IMR-90 (cell line): ENCODE measurements around the gene BAIAP2. TPM values are rescaled to one million over a fixed set of nuclear protein-coding genes. Genes with fewer than 3 reads are reported as not detected.

Source experiments
- ATAC-seq: fragments of 200-7000 bp; cut with Tn5 transposase; 2 replicates; pipeline ENCODE4 v1.9.1; 2020; ENCODE audit warnings: low read depth, mild to moderate bottlenecking, moderate library complexity
- BruUV-seq: library from RNA; stranded (reverse); fragments of 400-500 nt; replicated peaks from 2 replicates; lab custom pipeline; 2021; lab: Mats Ljungman, UMichigan
- CTCF ChIA-PET: fragments of 300-600 bp; formaldehyde crosslinking; extraction: SDS; loops from one replicate; lab custom pipeline; 2021; ENCODE audit warnings: antibody characterized with exemption; lab: Yijun Ruan, JAX
- POLR2A ChIA-PET: fragments of 300-600 bp; sonication (Branson Sonifier 250); formaldehyde crosslinking; loops from one replicate; lab custom pipeline; 2022; ENCODE audit warnings: antibody characterized with exemption; ENCODE audit not compliant: unreplicated experiment; lab: Charles Lee
- DNase-seq: peaks from one replicate; pipeline ENCODE4 v3.0.0; 2013
- H2AFZ ChIP-seq: replicated peaks from 2 replicates; pipeline ENCODE3; 2013; ENCODE audit warnings: low read length, mild to moderate bottlenecking; ENCODE audit not compliant: poor library complexity
- H2AK5ac ChIP-seq: 2 replicates; pipeline ENCODE4 v1.6.1; 2013; ENCODE audit warnings: low read depth, low read length, inconsistent platforms
- H2AK9ac ChIP-seq: replicated peaks from 2 replicates; pipeline ENCODE3; 2013; ENCODE audit warnings: mild to moderate bottlenecking, low read depth, low read length, moderate library complexity; ENCODE audit not compliant: poor library complexity
- H2BK120ac ChIP-seq: 2 replicates; pipeline ENCODE4 v1.6.1; 2013; ENCODE audit warnings: low read depth, low read length, inconsistent platforms
- H2BK15ac ChIP-seq: 3 replicates; pipeline ENCODE4 v1.6.1; 2013; ENCODE audit warnings: low read depth, low read length, inconsistent platforms
- H2BK20ac ChIP-seq: 2 replicates; pipeline ENCODE4 v1.6.1; 2013; ENCODE audit warnings: low read depth, mild to moderate bottlenecking, inconsistent platforms, low read length, moderate library complexity
- H2BK5ac ChIP-seq: 2 replicates; pipeline ENCODE4 v1.6.1; 2013; ENCODE audit warnings: mild to moderate bottlenecking, low read depth, low read length, inconsistent platforms; ENCODE audit not compliant: poor library complexity, severe bottlenecking
- H3K14ac ChIP-seq: replicated peaks from 2 replicates; pipeline ENCODE4 v1.6.1; 2013; ENCODE audit warnings: low read depth, low read length, inconsistent platforms
- H3K18ac ChIP-seq: 2 replicates; pipeline ENCODE4 v1.6.1; 2013; ENCODE audit warnings: low read depth, low read length, control low read depth
- H3K23ac ChIP-seq: 2 replicates; pipeline ENCODE4 v1.6.1; 2013; ENCODE audit warnings: low read depth, low read length, inconsistent platforms
- H3K27ac ChIP-seq: 2 replicates; pipeline ENCODE4 v1.5.1; 2013; ENCODE audit warnings: mild to moderate bottlenecking, control low read depth, low read length; ENCODE audit not compliant: insufficient read depth
- H3K27me3 ChIP-seq: 2 replicates; pipeline ENCODE4 v1.6.1; 2013; ENCODE audit warnings: low read length; ENCODE audit not compliant: control insufficient read depth, insufficient read depth
- H3K36me3 ChIP-seq: 2 replicates; pipeline ENCODE4 v1.6.1; 2013; ENCODE audit warnings: low read length, mixed read lengths; ENCODE audit not compliant: control insufficient read depth, insufficient read depth
- H3K4ac ChIP-seq: 2 replicates; pipeline ENCODE4 v1.6.1; 2013; ENCODE audit warnings: low read depth, low read length, inconsistent platforms
- H3K4me1 ChIP-seq: 2 replicates; pipeline ENCODE4 v1.6.1; 2013; ENCODE audit warnings: low read length, mixed read lengths; ENCODE audit not compliant: control insufficient read depth, insufficient read depth
- H3K4me2 ChIP-seq: 2 replicates; pipeline ENCODE4 v1.6.1; 2013; ENCODE audit warnings: low read depth, mild to moderate bottlenecking, control low read depth, low read length, moderate library complexity
- H3K4me3 ChIP-seq: 2 replicates; pipeline ENCODE4 v1.5.1; 2013; ENCODE audit warnings: low read depth, mild to moderate bottlenecking, control low read depth, low read length, moderate library complexity; ENCODE audit not compliant: insufficient read depth
- H3K56ac ChIP-seq: 2 replicates; pipeline ENCODE4 v1.6.1; 2013; ENCODE audit warnings: low read length, inconsistent platforms; ENCODE audit not compliant: insufficient read depth; ENCODE audit errors: extremely low read depth
- H3K79me1 ChIP-seq, 2 experiments: 2 replicates each; pipeline ENCODE4 v1.6.1; 2013; ENCODE audit warnings: low read length in 2 of 2, inconsistent platforms in 1 of 2, low read depth in 1 of 2
- H3K9ac ChIP-seq: 2 replicates; pipeline ENCODE4 v1.6.1; 2013; ENCODE audit warnings: low read depth, low read length, control low read depth
- H3K9me1 ChIP-seq: 2 replicates; pipeline ENCODE4 v1.6.1; 2013; ENCODE audit warnings: low read length, inconsistent platforms; ENCODE audit not compliant: insufficient read depth
- H3K9me3 ChIP-seq: 2 replicates; pipeline ENCODE4 v1.6.1; 2013; ENCODE audit warnings: low read length; ENCODE audit not compliant: control insufficient read depth, insufficient read depth
- H4K20me1 ChIP-seq: 2 replicates; pipeline ENCODE4 v1.6.1; 2013; ENCODE audit warnings: low read length, inconsistent platforms; ENCODE audit not compliant: insufficient read depth
- H4K5ac ChIP-seq: 2 replicates; pipeline ENCODE4 v1.6.1; 2013; ENCODE audit warnings: mild to moderate bottlenecking, low read depth, low read length, control low read depth
- H4K8ac ChIP-seq, 2 experiments: 2 replicates each; pipeline ENCODE4 v1.6.1; 2013; ENCODE audit warnings: low read depth in 2 of 2, low read length in 2 of 2, control low read depth in 1 of 2, inconsistent platforms in 1 of 2
- H4K91ac ChIP-seq: 2 replicates; pipeline ENCODE4 v1.6.1; 2013; ENCODE audit warnings: low read depth, low read length, inconsistent platforms; ENCODE audit not compliant: insufficient read depth
- BHLHE40 ChIP-seq: fragments of 150-350 bp; IDR thresholded peaks from 2 replicates; pipeline ENCODE4 v1.6.1; 2016; ENCODE audit warnings: mild to moderate bottlenecking, low read depth, low read length
- CEBPB ChIP-seq: IDR thresholded peaks from 2 replicates; pipeline ENCODE4 v1.6.1; 2012; ENCODE audit warnings: low read depth, low read length, improper control_type of control experiment
- CHD1 ChIP-seq: IDR thresholded peaks from 2 replicates; pipeline ENCODE4 v1.6.1; 2012; ENCODE audit warnings: low read depth, low read length, improper control_type of control experiment
- CTCF ChIP-seq: conservative IDR thresholded peaks from 2 replicates; pipeline ENCODE4 v1.5.1; 2012; ENCODE audit warnings: mild to moderate bottlenecking, low read depth, low read length, improper control_type of control experiment
- ELK1 ChIP-seq: fragments of 150-350 bp; IDR thresholded peaks from 2 replicates; pipeline ENCODE4 v1.6.1; 2016; ENCODE audit warnings: low read depth, mild to moderate bottlenecking, low read length, moderate library complexity, borderline replicate concordance
- FOS ChIP-seq: fragments of 150-350 bp; IDR thresholded peaks from 2 replicates; pipeline ENCODE4 v1.6.1; 2016; ENCODE audit warnings: low read depth, low read length
- MAFK ChIP-seq: IDR thresholded peaks from 2 replicates; pipeline ENCODE4 v1.6.1; 2012; ENCODE audit warnings: low read depth, low read length, improper control_type of control experiment
- MAZ ChIP-seq: IDR thresholded peaks from 2 replicates; pipeline ENCODE4 v1.6.1; 2012; ENCODE audit warnings: low read depth, mild to moderate bottlenecking, low read length, improper control_type of control experiment, moderate library complexity, borderline replicate concordance
- MXI1 ChIP-seq: IDR thresholded peaks from 2 replicates; pipeline ENCODE4 v1.6.1; 2012; ENCODE audit warnings: low read depth, mild to moderate bottlenecking, low read length, moderate library complexity, borderline replicate concordance
- NFE2L2 ChIP-seq: fragments of 150-350 bp; IDR thresholded peaks from 2 replicates; pipeline ENCODE4 v1.6.1; 2016; ENCODE audit warnings: low read depth, mild to moderate bottlenecking, low read length
- POLR2A ChIP-seq: IDR thresholded peaks from 2 replicates; pipeline ENCODE4 v1.6.1; 2012; ENCODE audit warnings: mild to moderate bottlenecking, low read depth, low read length
- RAD21 ChIP-seq: IDR thresholded peaks from 2 replicates; pipeline ENCODE4 v1.6.1; 2012; ENCODE audit warnings: low read length, improper control_type of control experiment
- RFX5 ChIP-seq: IDR thresholded peaks from 2 replicates; pipeline ENCODE4 v1.8.0; 2012; ENCODE audit warnings: low read depth, mild to moderate bottlenecking, low read length, moderate library complexity
- SMC3 ChIP-seq: fragments of 150-350 bp; IDR thresholded peaks from 2 replicates; pipeline ENCODE4 v1.6.1; 2016; ENCODE audit warnings: low read depth, mild to moderate bottlenecking, antibody characterized with exemption, low read length, moderate library complexity
- USF2 ChIP-seq: fragments of 150-350 bp; IDR thresholded peaks from 2 replicates; pipeline ENCODE4 v1.6.1; 2017; ENCODE audit warnings: mild to moderate bottlenecking, antibody characterized with exemption, low read length, low read depth
- WGBS, 2 experiments: methylation state at CpG; one replicate each; pipeline versions ENCODE4 v1.1.5 to v1.1.7; 2013; ENCODE audit warnings: missing lambda C conversion rate in 2 of 2; ENCODE audit not compliant: insufficient read length in 1 of 2; ENCODE audit errors: extremely low coverage in 2 of 2; 5-methylcytosine and 5-hydroxymethylcytosine counted together
- dilution Hi-C: fragments of 300-500 bp; cut with HindIII; formaldehyde crosslinking; loops from one replicate; pipeline ENCODE4 v1.14.3; 2018; ENCODE audit warnings: low sequenced_read_pairs; ENCODE audit not compliant: unreplicated experiment
- in situ Hi-C: fragments of 300-500 bp; cut with MboI; formaldehyde crosslinking; loops from 3 replicates; pipeline ENCODE4 v1.14.3; 2019; ENCODE audit warnings: low sequenced_read_pairs, inconsistent platforms, mixed read lengths
- intact Hi-C: fragments of 100-400 bp; cut with micrococcal nuclease; formaldehyde crosslinking; loops from 2 replicates; pipeline ENCODE4 v1.10.0; 2022
- polyA plus RNA-seq, 3 experiments: library from polyadenylated mRNA; depleted of rRNA; stranded (reverse); fragments of >200 nt; gene quantifications; 2 replicates each; pipeline ENCODE4 v1.2.3, GENCODE V29; 2012; ENCODE audit warnings: low replicate concordance in 1 of 3
- total RNA-seq: library from RNA; depleted of rRNA; stranded (reverse); fragments of >200 nt; gene quantifications from 2 replicates; pipeline ENCODE4 v1.2.3, GENCODE V29; 2012

BAIAP2 gene
- total and polyA plus RNA-seq, 2 of the 4 experiments (the other 2 are of a cell fraction), result 18.3 to 32.6 TPM

- peaks cover 11% of the 10 kb centered on the region; the same call in 1 of the 2 replicates for H3K9me3 ChIP-seq
- H3K56ac ChIP-seq, result no peak overlapping the region
- H3K4me3 ChIP-seq, result no peak overlapping the region
- BruUV-seq, result no TSS peak
- no peaks in the 10 kb centered on the region for H3K79me1 ChIP-seq
- no peaks in the 10 kb centered on the region for H3K36me3 ChIP-seq
- no peak overlapping the region for H3K14ac ChIP-seq
- H3K18ac ChIP-seq, result no peak overlapping the region
- H4K91ac ChIP-seq, result no peak overlapping the region
- H2AFZ ChIP-seq, result no peak overlapping the region
- DNase-seq, result no peak
- in situ Hi-C loops (no loop called here), dilution Hi-C loops (no loop called here), intact Hi-C loops (no loop called here)
- ChIA-PET POLR2A (no interaction called here), CTCF (no interaction called here)
- H2BK20ac ChIP-seq, result no peak overlapping the region
- H2BK120ac ChIP-seq, result no peak overlapping the region
- H3K9ac ChIP-seq, result no peak overlapping the region
- no peak overlapping the region for H2AK9ac ChIP-seq
- no peak for ATAC-seq
- no CpG with 5 or more reads among the region's 6 CpGs for WGBS, 2 experiments
- peaks cover 11% of the 10 kb centered on the region for H3K4me1 ChIP-seq
- H3K4me2 ChIP-seq, result no peak overlapping the region
- no peak for TF ChIP-seq USF2
- TF ChIP-seq POLR2A, result no peak
- TF ChIP-seq FOS, result no peak
- no peak for TF ChIP-seq MAFK
- no peak for TF ChIP-seq MAZ
- no peak for TF ChIP-seq MXI1
- no peak for TF ChIP-seq BHLHE40
- TF ChIP-seq RAD21, result no peak
- TF ChIP-seq SMC3, result no peak
- no peak for TF ChIP-seq CTCF
- TF ChIP-seq NFE2L2, result no peak
- TF ChIP-seq ELK1, result no peak
- TF ChIP-seq RFX5, result no peak
- TF ChIP-seq CEBPB, result no peak
- no peak for TF ChIP-seq CHD1
- no peaks in the 10 kb centered on the region for H4K20me1 ChIP-seq
- H3K4ac ChIP-seq, result no peak overlapping the region
- H2AK5ac ChIP-seq, result no peak overlapping the region
- no peak overlapping the region for H2BK15ac ChIP-seq
- 0 out of 2 replicates have a peak, but pooled peaks cover 3% of the 10 kb centered on the region for H3K9me1 ChIP-seq
- no peak overlapping the region for H4K5ac ChIP-seq
- H3K23ac ChIP-seq, result no peak overlapping the region
- H2BK5ac ChIP-seq, result no peak overlapping the region
- H4K8ac ChIP-seq, result no peak overlapping the region
- no peak overlapping the region for H3K27ac ChIP-seq
- H3K27me3 ChIP-seq, result no peaks in the 10 kb centered on the region; the same call in 1 of the 2 replicates
Observed at GRCh38 chr17:81013642-81014041, 21.3 kb upstream of the BAIAP2 start.
